ENCODE measurements around the gene DAZAP2. TPM values are rescaled to one million over a fixed set of nuclear protein-coding genes. Genes with fewer than 3 reads are reported as not detected.
A peak's percentile ranks its signal among the peaks of the same experiment; 100 is the strongest.

Gene DAZAP2
- total and polyA plus RNA-seq, 2 of the 13 experiments (the other 11 are each of a cell fraction or from before 2014, with no cell fraction given): 64.5 to 222 TPM

- DNase-seq (ENCODE audit: low spot score): no peak
- Histone ChIP-seq H3K9me3 (ENCODE audit: low read length) (no peaks in the 10 kb centered on the region), H3K4me3 (replicated peaks in 1 of 3; ENCODE audit: insufficient read depth in 1 of 3, low read depth in 2 of 3, low read length in 3 of 3) (no peak overlapping the region), H3K27me3 (ENCODE audit: control insufficient read depth in 1 of 2, insufficient read depth in 2 of 2, low read length in 2 of 2) (peaks cover 0 to 14% of the 10 kb centered on the region in 2 experiments; a peak in 3 of 5 replicates), H3K27ac (ENCODE audit: extremely low read length, insufficient read depth, low read length) (no peak overlapping the region), H4K20me1 (ENCODE audit: insufficient read depth, low read length) (no peaks in the 10 kb centered on the region), H2AFZ (ENCODE audit: low read length) (no peak overlapping the region), H3K36me3 (replicated peaks in 1 of 2; ENCODE audit: control insufficient read depth in 1 of 2, insufficient read depth in 2 of 2, low read length in 2 of 2) (no peaks in the 10 kb centered on the region), H3K9ac (ENCODE audit: insufficient read depth, low read depth, low read length) (no peak overlapping the region), H3K79me2 (ENCODE audit: insufficient read depth, low read length) (no peaks in the 10 kb centered on the region), H3K4me1 (ENCODE audit: insufficient read depth, low read length) (peaks cover 11% of the 10 kb centered on the region), H3K4me2 (ENCODE audit: low read depth, low read length) (no peak overlapping the region)
- no TSS peak for BruUV-seq (replicated peaks)
- FAIRE-seq: no peak
- intact Hi-C loops (cut with micrococcal nuclease; ENCODE audit: unreplicated experiment): no loop called here
- in situ Hi-C loops (cut with HindIII; ENCODE audit: extremely low pct_ligation_motif_present, low pct_unique_long_range_greater_than_20kb): no loop called here
- WGBS (ENCODE audit: low lambda C conversion rate): 80% methylated on average over 1 of the region's 5 CpGs
- TF ChIP-seq ZNF891 (CRISPR knock-in tag; IDR thresholded peaks at IDR 0.05) (no peak), NFIC (IDR thresholded peaks at IDR 0.05; ENCODE audit: low read length) (no peak), ZSCAN5A (CRISPR knock-in tag; IDR thresholded peaks at IDR 0.05; ENCODE audit: borderline replicate concordance) (no peak), TSC22D2 (CRISPR knock-in tag; IDR thresholded peaks at IDR 0.05; ENCODE audit: borderline replicate concordance) (no peak), STAG1 (CRISPR knock-in tag; IDR thresholded peaks at IDR 0.05) (peak; percentile 41), RELA (CRISPR knock-in tag; IDR thresholded peaks at IDR 0.05) (no peak), CTCF (CRISPR knock-in tag; IDR thresholded peaks at IDR 0.05) (peak; percentile 37)
- peak; percentile 38; the same call in 2 of the 3 replicates for ATAC-seq
- CTCF ChIA-PET (ENCODE audit: low intra/inter-chr PET ratio, low total read pairs): no interaction called here
- POLR2A ChIA-PET: no interaction called here
Measured at GRCh38 chr12:51192284-51192671, 46.3 kb upstream of the DAZAP2 start.

Measured in HepG2 (cell line).